Panc1 (cell line): ENCODE measurements around the gene OR2C3. TPM values are rescaled to one million over a fixed set of nuclear protein-coding genes. Genes with fewer than 3 reads are reported as not detected.
"Not testable (repeated sequence)": the region's sequence is repeated elsewhere in the genome, so short reads cannot be mapped to it uniquely, and the experiment has no call there.

Experiments used
- ATAC-seq: fragments of 200-7000 bp; cut with Tn5 transposase; 2 replicates; pipeline ENCODE4 v1.9.1; 2020; ENCODE audit warnings: mild to moderate bottlenecking, moderate library complexity
- BruUV-seq: library from RNA; stranded (reverse); fragments of 400-500 nt; replicated peaks from 2 replicates; lab custom pipeline; 2021; lab: Mats Ljungman, UMichigan
- CTCF ChIA-PET: fragments of 300-600 bp; sonication (Branson Sonifier 250); formaldehyde crosslinking; loops from one replicate; lab custom pipeline; 2022; ENCODE audit warnings: antibody characterized with exemption; lab: Charles Lee
- POLR2A ChIA-PET: fragments of 300-600 bp; sonication (Branson Sonifier 250); formaldehyde crosslinking; loops from one replicate; lab custom pipeline; 2022; ENCODE audit warnings: antibody characterized with exemption; lab: Charles Lee
- DNase-seq: peaks from one replicate; pipeline ENCODE4 v3.0.0-alpha.2; 2010; ENCODE audit warnings: low read depth, low spot score
- H3K27ac ChIP-seq: 2 replicates; pipeline ENCODE4 v1.5.1; 2011; ENCODE audit warnings: mild to moderate bottlenecking, low read length, inconsistent platforms
- H3K27me3 ChIP-seq: fragments of 200-500 bp; sonication (Bioruptor generic); 2 replicates; pipeline ENCODE4 v1.6.0; 2014; ENCODE audit warnings: low read length, inconsistent platforms; ENCODE audit not compliant: control insufficient read depth, insufficient read depth
- H3K36me3 ChIP-seq: fragments of 200-500 bp; sonication (Bioruptor generic); 2 replicates; pipeline ENCODE4 v1.5.1; 2014; ENCODE audit warnings: inconsistent platforms, mild to moderate bottlenecking, low read length, moderate library complexity; ENCODE audit not compliant: control insufficient read depth, insufficient read depth
- H3K4me1 ChIP-seq: 2 replicates; pipeline ENCODE4 v1.5.1; 2011; ENCODE audit warnings: inconsistent platforms, mild to moderate bottlenecking, low read length, moderate library complexity; ENCODE audit not compliant: control insufficient read depth, insufficient read depth
- H3K4me3 ChIP-seq, 2 experiments: 2 replicates each; pipeline ENCODE4 v1.5.1; 2011 to 2012; ENCODE audit warnings: low read depth in 2 of 2, low read length in 2 of 2, mild to moderate bottlenecking in 2 of 2, inconsistent platforms in 1 of 2, moderate library complexity in 1 of 2
- H3K9me3 ChIP-seq: fragments of 200-500 bp; sonication (Bioruptor generic); 2 replicates; pipeline ENCODE4 v1.5.1; 2014; ENCODE audit warnings: low read depth, mild to moderate bottlenecking, inconsistent platforms, low read length, moderate library complexity; ENCODE audit not compliant: control insufficient read depth, insufficient read depth
- POLR2AphosphoS5 ChIP-seq: IDR thresholded peaks from 2 replicates; pipeline ENCODE4 v1.6.1; 2012; ENCODE audit warnings: mild to moderate bottlenecking, low read depth, low read length, moderate library complexity
- REST ChIP-seq, 2 experiments: IDR thresholded peaks; 2 replicates each; pipeline ENCODE4 v1.6.1; 2011 to 2012; ENCODE audit warnings: low read depth in 2 of 2, control low read depth in 1 of 2, low read length in 1 of 2, mild to moderate bottlenecking in 1 of 2, moderate library complexity in 1 of 2; ENCODE audit not compliant: insufficient read depth in 1 of 2
- SIN3A ChIP-seq: IDR thresholded peaks from 2 replicates; pipeline ENCODE4 v1.6.1; 2012; ENCODE audit warnings: low read depth, mild to moderate bottlenecking, low read length, moderate library complexity, borderline replicate concordance; ENCODE audit not compliant: insufficient read depth
- TCF7L2 ChIP-seq: IDR thresholded peaks from 2 replicates; pipeline ENCODE4 v1.6.1; 2011; ENCODE audit warnings: mild to moderate bottlenecking, low read depth, low read length, inconsistent platforms
- in situ Hi-C: cut with HindIII; loops from 2 replicates; pipeline ENCODE4 v1.10.0; 2016; ENCODE audit warnings: low sequenced_read_pairs, low pct_unique_long_range_greater_than_20kb
- intact Hi-C: fragments of 100-400 bp; cut with micrococcal nuclease; formaldehyde crosslinking; loops from one replicate; pipeline ENCODE4 v1.10.0; 2022; ENCODE audit not compliant: unreplicated experiment
- total RNA-seq: library from RNA; stranded (reverse); gene quantifications from one replicate; pipeline ENCODE4 v1.2.1, GENCODE V29; 2021; ENCODE audit not compliant: unreplicated experiment
- TF ChIP-seq, protein P1 (sequence below): fragments of 450-650 bp; IDR thresholded peaks from 2 replicates; pipeline ENCODE4 v1.5.1; 2017; ENCODE audit warnings: mild to moderate bottlenecking

Gene OR2C3
- total RNA-seq, 1 experiment from 2014 or later: not detected

DNA sequence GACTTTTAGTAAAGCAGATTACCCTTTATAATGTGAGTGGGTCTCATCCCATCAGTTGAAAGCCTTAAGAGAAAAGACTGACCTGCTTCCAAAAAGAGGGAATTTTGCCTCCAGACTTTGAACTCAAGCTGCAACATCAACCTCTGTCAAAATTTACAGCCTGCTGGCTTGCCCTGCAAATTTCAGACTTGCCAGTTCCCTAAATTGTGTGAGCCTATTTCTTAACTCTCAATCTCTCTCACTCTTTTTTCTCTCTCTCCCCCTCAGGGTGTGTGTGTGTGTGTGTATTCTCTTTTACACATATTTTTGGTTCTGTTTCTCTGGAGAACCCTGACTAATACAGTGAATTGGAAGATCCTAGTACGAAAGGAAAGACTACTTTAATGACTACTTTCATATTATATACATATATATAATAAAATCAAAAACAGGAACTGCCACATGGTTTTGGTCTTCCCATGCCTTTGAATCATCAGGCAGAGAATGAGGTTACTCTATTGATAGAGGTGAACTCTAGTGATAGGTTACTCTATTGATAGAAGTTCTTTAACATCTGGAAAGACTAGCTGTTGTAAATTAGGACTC, 6.4 kb downstream of the OR2C3 start:
- Histone ChIP-seq H3K4me3 (no peak overlapping the region), H3K27me3 (no peaks in the 10 kb centered on the region), H3K9me3 (no peaks in the 10 kb centered on the region), H3K4me1 (no peaks in the 10 kb centered on the region), H3K36me3 (no peaks in the 10 kb centered on the region), H3K27ac (no peak overlapping the region)
- ChIA-PET CTCF (no interaction called here), POLR2A (no interaction called here)
- no peak for DNase-seq
- no peak for ATAC-seq
- TF ChIP-seq, protein P1, sequence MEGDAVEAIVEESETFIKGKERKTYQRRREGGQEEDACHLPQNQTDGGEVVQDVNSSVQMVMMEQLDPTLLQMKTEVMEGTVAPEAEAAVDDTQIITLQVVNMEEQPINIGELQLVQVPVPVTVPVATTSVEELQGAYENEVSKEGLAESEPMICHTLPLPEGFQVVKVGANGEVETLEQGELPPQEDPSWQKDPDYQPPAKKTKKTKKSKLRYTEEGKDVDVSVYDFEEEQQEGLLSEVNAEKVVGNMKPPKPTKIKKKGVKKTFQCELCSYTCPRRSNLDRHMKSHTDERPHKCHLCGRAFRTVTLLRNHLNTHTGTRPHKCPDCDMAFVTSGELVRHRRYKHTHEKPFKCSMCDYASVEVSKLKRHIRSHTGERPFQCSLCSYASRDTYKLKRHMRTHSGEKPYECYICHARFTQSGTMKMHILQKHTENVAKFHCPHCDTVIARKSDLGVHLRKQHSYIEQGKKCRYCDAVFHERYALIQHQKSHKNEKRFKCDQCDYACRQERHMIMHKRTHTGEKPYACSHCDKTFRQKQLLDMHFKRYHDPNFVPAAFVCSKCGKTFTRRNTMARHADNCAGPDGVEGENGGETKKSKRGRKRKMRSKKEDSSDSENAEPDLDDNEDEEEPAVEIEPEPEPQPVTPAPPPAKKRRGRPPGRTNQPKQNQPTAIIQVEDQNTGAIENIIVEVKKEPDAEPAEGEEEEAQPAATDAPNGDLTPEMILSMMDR: no peak
- no peak for TF ChIP-seq TCF7L2
- TF ChIP-seq SIN3A: no peak
- no peak for TF ChIP-seq POLR2AphosphoS5
- no peak for TF ChIP-seq REST (IDR thresholded peaks at IDR 0.05; ENCODE audit: insufficient read depth in 1 of 2, low read depth in 2 of 2, low read length in 1 of 2)
- intact Hi-C loops: no loop called here
- in situ Hi-C loops: no loop called here
- BruUV-seq: no TSS peak

DNA sequence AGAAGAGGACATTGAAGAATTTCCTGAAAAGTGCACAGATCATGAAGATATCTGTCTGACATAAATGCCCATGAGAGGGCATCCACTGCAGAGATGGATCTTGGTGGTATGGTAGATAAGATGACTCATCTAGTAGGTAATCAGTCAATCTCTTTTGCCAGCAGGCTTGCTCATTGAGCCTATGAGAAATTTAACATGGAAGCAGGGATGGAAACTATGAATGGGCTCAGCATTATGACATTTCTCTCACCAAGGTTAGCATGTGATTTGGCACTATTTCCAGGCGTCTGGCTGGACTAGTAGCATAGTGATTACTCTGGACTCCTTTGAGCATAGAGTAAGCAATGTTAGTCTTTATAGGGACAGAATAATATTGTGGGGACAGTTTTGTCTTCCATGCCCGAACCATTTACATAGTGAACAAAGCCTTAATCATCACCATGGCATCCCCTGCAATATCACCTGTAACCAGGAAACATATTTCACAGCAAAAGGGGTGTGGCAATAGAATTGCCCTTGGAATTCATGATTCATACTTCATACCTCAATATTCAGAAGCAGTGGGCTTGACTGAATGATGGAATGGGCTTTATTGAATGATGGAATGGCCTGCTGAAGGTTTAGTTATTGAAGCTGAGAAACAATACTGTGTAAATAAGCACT, 7.3 kb downstream of the OR2C3 start:
- H3K9me3 ChIP-seq: no peaks in the 10 kb centered on the region
- no TSS peak for BruUV-seq
- H3K4me3 ChIP-seq: no peak overlapping the region
- in situ Hi-C loops: no loop called here
- CTCF ChIA-PET: no interaction called here
- intact Hi-C loops: no loop called here
- no peak for DNase-seq
- no peak for ATAC-seq
- 0 out of 2 replicates have a peak, but pooled peaks cover 4% of the 10 kb centered on the region for H3K27me3 ChIP-seq
- no peaks in the 10 kb centered on the region for H3K4me1 ChIP-seq
- no peak overlapping the region for H3K27ac ChIP-seq
- TF ChIP-seq, protein P1: no peak
- POLR2A ChIA-PET: no interaction called here
- H3K36me3 ChIP-seq: no peaks in the 10 kb centered on the region

- H3K9me3 ChIP-seq, BruUV-seq, intact Hi-C loops, DNase-seq, H3K27ac ChIP-seq, H3K36me3 ChIP-seq, POLR2A ChIA-PET, H3K4me1 ChIP-seq, H3K4me3 ChIP-seq, ATAC-seq, in situ Hi-C loops, CTCF ChIA-PET, H3K27me3 ChIP-seq: not testable (repeated sequence)
Observed at GRCh38 chr1:247521886-247522285, 14.4 kb downstream of the OR2C3 start.
